ENCODE measurements around the gene FSHR.

FSHR gene

DNA sequence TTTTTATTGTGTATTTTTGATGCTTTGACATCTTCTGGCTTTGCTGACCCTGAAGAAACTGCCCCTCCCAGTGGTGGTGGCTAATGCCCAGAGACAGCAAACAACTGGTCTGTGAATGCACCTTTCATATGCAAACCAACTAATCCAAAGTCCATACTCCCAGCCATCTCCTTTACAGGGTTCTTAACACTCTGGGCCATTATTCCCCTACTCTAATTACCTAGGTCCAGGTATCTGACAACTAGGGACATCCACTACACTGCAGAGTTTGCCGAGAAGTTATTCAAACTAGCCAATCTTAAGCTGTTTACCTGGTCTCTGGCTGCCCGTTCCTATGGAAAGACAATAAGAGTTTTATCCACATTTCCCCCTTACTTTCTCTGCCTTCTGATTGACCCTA is 73.6 kb downstream of the FSHR start:
- DNase-seq (ENCODE audit: low read depth in 1 of 2, low spot score in 1 of 2) = no peak
- no peak overlapping the region for H3K27ac ChIP-seq (replicated peaks)
- no peaks in the 10 kb centered on the region for H3K27me3 ChIP-seq (ENCODE audit: insufficient read depth, poor library complexity, severe bottlenecking)
- H3K4me3 ChIP-seq (replicated peaks; ENCODE audit: insufficient read depth, low read length) = no peak overlapping the region
- TF ChIP-seq POLR2AphosphoS5 (IDR thresholded peaks at IDR 0.05; ENCODE audit: low read depth) = no peak
- TF ChIP-seq, protein P1, sequence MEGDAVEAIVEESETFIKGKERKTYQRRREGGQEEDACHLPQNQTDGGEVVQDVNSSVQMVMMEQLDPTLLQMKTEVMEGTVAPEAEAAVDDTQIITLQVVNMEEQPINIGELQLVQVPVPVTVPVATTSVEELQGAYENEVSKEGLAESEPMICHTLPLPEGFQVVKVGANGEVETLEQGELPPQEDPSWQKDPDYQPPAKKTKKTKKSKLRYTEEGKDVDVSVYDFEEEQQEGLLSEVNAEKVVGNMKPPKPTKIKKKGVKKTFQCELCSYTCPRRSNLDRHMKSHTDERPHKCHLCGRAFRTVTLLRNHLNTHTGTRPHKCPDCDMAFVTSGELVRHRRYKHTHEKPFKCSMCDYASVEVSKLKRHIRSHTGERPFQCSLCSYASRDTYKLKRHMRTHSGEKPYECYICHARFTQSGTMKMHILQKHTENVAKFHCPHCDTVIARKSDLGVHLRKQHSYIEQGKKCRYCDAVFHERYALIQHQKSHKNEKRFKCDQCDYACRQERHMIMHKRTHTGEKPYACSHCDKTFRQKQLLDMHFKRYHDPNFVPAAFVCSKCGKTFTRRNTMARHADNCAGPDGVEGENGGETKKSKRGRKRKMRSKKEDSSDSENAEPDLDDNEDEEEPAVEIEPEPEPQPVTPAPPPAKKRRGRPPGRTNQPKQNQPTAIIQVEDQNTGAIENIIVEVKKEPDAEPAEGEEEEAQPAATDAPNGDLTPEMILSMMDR (IDR thresholded peaks at IDR 0.05; ENCODE audit: insufficient read depth, low read length) = no peak
- no peak for TF ChIP-seq SPI1 (IDR thresholded peaks at IDR 0.05; ENCODE audit: borderline replicate concordance, low read depth)
- TF ChIP-seq GABPA (IDR thresholded peaks at IDR 0.05; ENCODE audit: low read depth) = no peak

DNA sequence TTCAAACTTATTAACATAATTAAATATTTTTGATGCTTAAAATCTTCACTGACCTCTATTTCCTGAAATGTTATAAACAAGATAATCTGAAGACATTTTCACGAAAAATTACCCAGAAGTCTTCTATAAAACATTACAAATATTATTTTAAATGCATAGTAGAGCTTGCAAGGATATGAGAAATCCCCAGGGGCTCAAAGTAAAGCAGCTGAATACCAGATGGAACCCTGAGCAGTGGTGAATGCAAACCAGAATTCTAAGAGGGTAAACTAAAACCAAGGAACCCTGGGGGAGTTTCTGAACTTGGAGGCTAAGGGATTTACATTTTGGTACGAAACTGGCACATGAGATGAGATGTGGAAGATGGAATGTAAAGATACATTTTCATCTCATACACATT is 83.6 kb downstream of the FSHR start:
- DNase-seq (ENCODE audit: low read depth in 1 of 2, low spot score in 1 of 2) = no peak
- Histone ChIP-seq H3K4me3 (replicated peaks; ENCODE audit: insufficient read depth, low read length) (no peak overlapping the region), H3K27ac (replicated peaks) (no peak overlapping the region), H3K27me3 (ENCODE audit: insufficient read depth, poor library complexity, severe bottlenecking) (no peaks in the 10 kb centered on the region)
- TF ChIP-seq, protein P2, sequence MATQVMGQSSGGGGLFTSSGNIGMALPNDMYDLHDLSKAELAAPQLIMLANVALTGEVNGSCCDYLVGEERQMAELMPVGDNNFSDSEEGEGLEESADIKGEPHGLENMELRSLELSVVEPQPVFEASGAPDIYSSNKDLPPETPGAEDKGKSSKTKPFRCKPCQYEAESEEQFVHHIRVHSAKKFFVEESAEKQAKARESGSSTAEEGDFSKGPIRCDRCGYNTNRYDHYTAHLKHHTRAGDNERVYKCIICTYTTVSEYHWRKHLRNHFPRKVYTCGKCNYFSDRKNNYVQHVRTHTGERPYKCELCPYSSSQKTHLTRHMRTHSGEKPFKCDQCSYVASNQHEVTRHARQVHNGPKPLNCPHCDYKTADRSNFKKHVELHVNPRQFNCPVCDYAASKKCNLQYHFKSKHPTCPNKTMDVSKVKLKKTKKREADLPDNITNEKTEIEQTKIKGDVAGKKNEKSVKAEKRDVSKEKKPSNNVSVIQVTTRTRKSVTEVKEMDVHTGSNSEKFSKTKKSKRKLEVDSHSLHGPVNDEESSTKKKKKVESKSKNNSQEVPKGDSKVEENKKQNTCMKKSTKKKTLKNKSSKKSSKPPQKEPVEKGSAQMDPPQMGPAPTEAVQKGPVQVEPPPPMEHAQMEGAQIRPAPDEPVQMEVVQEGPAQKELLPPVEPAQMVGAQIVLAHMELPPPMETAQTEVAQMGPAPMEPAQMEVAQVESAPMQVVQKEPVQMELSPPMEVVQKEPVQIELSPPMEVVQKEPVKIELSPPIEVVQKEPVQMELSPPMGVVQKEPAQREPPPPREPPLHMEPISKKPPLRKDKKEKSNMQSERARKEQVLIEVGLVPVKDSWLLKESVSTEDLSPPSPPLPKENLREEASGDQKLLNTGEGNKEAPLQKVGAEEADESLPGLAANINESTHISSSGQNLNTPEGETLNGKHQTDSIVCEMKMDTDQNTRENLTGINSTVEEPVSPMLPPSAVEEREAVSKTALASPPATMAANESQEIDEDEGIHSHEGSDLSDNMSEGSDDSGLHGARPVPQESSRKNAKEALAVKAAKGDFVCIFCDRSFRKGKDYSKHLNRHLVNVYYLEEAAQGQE (IDR thresholded peaks at IDR 0.05; ENCODE audit: insufficient replicate concordance, low read depth) = no peak
- TF ChIP-seq SPI1 (IDR thresholded peaks at IDR 0.05; ENCODE audit: borderline replicate concordance, low read depth) = no peak
- TF ChIP-seq GABPA (IDR thresholded peaks at IDR 0.05; ENCODE audit: low read depth) = no peak
- TF ChIP-seq POLR2AphosphoS5 (IDR thresholded peaks at IDR 0.05; ENCODE audit: low read depth) = no peak
- TF ChIP-seq, protein P1 (IDR thresholded peaks at IDR 0.05; ENCODE audit: insufficient read depth, low read length) = no peak

DNA sequence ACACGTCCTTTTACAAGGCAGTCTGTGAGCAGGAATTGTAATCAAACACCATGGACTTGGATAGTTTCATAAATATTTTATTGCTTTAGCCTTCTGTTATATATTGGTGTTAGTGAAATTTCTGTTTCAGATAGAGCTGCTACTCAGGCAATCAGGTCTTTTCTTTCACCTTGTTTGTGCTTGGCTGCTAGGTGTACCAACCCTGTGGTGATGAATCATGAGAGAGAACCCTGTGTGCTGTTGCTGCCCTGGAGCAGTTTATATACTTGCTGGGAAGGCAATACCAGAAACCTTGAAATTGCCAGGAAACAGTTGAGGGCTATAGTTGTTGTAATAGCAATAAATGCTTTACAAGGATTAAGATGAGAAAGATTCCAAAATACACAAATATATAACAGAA is 84.5 kb downstream of the FSHR start:
- Histone ChIP-seq H3K27me3 (ENCODE audit: insufficient read depth, poor library complexity, severe bottlenecking) (no peaks in the 10 kb centered on the region), H3K27ac (replicated peaks) (no peak overlapping the region), H3K4me3 (replicated peaks; ENCODE audit: insufficient read depth, low read length) (no peak overlapping the region)
- DNase-seq (ENCODE audit: low read depth in 1 of 2, low spot score in 1 of 2) = no peak
- TF ChIP-seq, protein P1 (IDR thresholded peaks at IDR 0.05; ENCODE audit: insufficient read depth, low read length) = no peak
- TF ChIP-seq, protein P2 (IDR thresholded peaks at IDR 0.05; ENCODE audit: insufficient replicate concordance, low read depth) = no peak
- no peak for TF ChIP-seq POLR2AphosphoS5 (IDR thresholded peaks at IDR 0.05; ENCODE audit: low read depth)
- no peak for TF ChIP-seq GABPA (IDR thresholded peaks at IDR 0.05; ENCODE audit: low read depth)
- no peak for TF ChIP-seq SPI1 (IDR thresholded peaks at IDR 0.05; ENCODE audit: borderline replicate concordance, low read depth)

DNA sequence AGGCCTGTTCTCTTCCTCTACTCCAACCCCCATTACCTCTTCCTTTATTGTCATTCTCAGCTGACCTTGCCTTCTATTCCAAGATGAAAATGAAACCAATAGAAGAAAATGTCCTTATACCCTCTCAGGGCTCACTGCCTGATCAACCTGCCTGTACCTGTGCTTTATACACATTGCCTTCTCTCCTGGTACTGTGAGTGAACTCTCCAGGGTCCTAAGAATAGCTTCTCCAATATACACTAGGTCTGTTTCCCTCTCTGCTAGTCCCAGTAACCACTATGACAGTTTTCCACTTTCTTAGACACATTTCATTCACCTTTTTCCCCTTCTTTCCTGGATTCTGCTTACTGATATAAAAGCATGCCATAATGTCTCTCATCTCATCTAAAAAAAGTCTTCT is 85.7 kb downstream of the FSHR start:
- no peak overlapping the region for H3K4me3 ChIP-seq (replicated peaks; ENCODE audit: insufficient read depth, low read length)
- TF ChIP-seq POLR2AphosphoS5 (IDR thresholded peaks at IDR 0.05; ENCODE audit: low read depth) (no peak), GABPA (IDR thresholded peaks at IDR 0.05; ENCODE audit: low read depth) (no peak), SPI1 (IDR thresholded peaks at IDR 0.05; ENCODE audit: borderline replicate concordance, low read depth) (no peak)
- TF ChIP-seq, protein P2 (IDR thresholded peaks at IDR 0.05; ENCODE audit: insufficient replicate concordance, low read depth) = no peak
- TF ChIP-seq, protein P1 (IDR thresholded peaks at IDR 0.05; ENCODE audit: insufficient read depth, low read length) = no peak
- H3K27ac ChIP-seq (replicated peaks) = no peak overlapping the region
- no peak for DNase-seq (ENCODE audit: low read depth in 1 of 2, low spot score in 1 of 2)
- no peaks in the 10 kb centered on the region for H3K27me3 ChIP-seq (ENCODE audit: insufficient read depth, poor library complexity, severe bottlenecking)

All from HL-60 (cell line).